Activated naive CD4-positive, alpha-beta T cell (primary cell): Measurements from ENCODE around the gene CAMK1.

Experiments used
- DNase-seq, 4 experiments: peaks; one replicate each; lab custom pipeline; 2025; lab: John Stamatoyannopoulos, UW

CAMK1 gene

GRCh38 chr3:9793161-9793781 lies 23.5 kb upstream of the CAMK1 start:
- DNase-seq: no peak

- peak; percentile 70 to 87 (median 76) for DNase-seq
Observed at GRCh38 chr3:9792405-9793160, 22.8 kb upstream of the CAMK1 start, which contains the start of the genes ARPC4 and TADA3. ARPC4 (plus strand) TSS chr3:9793082; CDS start chr3:9793122, 40 bp downstream. TADA3 (minus strand) TSS chr3:9792473; CDS start chr3:9791466, 1,007 bp downstream.

- no peak for DNase-seq
Observed at GRCh38 chr3:9791790-9792404, 22.1 kb upstream of the CAMK1 start.

- DNase-seq: no peak
Observed at GRCh38 chr3:9791127-9791526, 21.4 kb upstream of the CAMK1 start.

- no peak for DNase-seq
Observed at GRCh38 chr3:9787714-9788113, 18.0 kb upstream of the CAMK1 start.

- no peak for DNase-seq
Observed at GRCh38 chr3:9786825-9787669, 17.3 kb upstream of the CAMK1 start.

- no peak for DNase-seq
Observed at GRCh38 chr3:9786209-9786739, 16.5 kb upstream of the CAMK1 start.

GRCh38 chr3:9785602-9786001 lies 15.9 kb upstream of the CAMK1 start:
- no peak for DNase-seq

- DNase-seq: no peak
Observed at GRCh38 chr3:9784965-9785364, 15.2 kb upstream of the CAMK1 start.

- DNase-seq: no peak
Observed at GRCh38 chr3:9783954-9784353, 14.2 kb upstream of the CAMK1 start.

GRCh38 chr3:9782770-9783169 lies 13.0 kb upstream of the CAMK1 start:
- DNase-seq: no peak

- DNase-seq: no peak
Observed at GRCh38 chr3:9781978-9782603, 12.3 kb upstream of the CAMK1 start.

- no peak for DNase-seq
Observed at GRCh38 chr3:9781551-9781950, 11.8 kb upstream of the CAMK1 start.

- no peak for DNase-seq
Observed at GRCh38 chr3:9780910-9781309, 11.2 kb upstream of the CAMK1 start.

GRCh38 chr3:9780458-9780812 lies 10.7 kb upstream of the CAMK1 start:
- no peak for DNase-seq

GRCh38 chr3:9779721-9780457 lies 10.1 kb upstream of the CAMK1 start:
- no peak for DNase-seq

- no peak for DNase-seq
Observed at GRCh38 chr3:9779075-9779593, 9.4 kb upstream of the CAMK1 start.

- DNase-seq: no peak
Observed at GRCh38 chr3:9778143-9779074, 8.7 kb upstream of the CAMK1 start.

- no peak for DNase-seq
Observed at GRCh38 chr3:9777694-9778021, 7.9 kb upstream of the CAMK1 start.
